GM18870 (cell line): ENCODE measurements around the gene CYS1.
"Not testable (repeated sequence)": the region's sequence is repeated elsewhere in the genome, so short reads cannot be mapped to it uniquely, and the experiment has no call there.

Source experiments
- ATAC-seq: cut with Tn5 transposase; IDR thresholded peaks from one replicate; pipeline ENCODE4 v1.9.1; 2021; ENCODE audit warnings: moderate library complexity; ENCODE audit not compliant: unreplicated experiment

The CYS1 gene

DNA sequence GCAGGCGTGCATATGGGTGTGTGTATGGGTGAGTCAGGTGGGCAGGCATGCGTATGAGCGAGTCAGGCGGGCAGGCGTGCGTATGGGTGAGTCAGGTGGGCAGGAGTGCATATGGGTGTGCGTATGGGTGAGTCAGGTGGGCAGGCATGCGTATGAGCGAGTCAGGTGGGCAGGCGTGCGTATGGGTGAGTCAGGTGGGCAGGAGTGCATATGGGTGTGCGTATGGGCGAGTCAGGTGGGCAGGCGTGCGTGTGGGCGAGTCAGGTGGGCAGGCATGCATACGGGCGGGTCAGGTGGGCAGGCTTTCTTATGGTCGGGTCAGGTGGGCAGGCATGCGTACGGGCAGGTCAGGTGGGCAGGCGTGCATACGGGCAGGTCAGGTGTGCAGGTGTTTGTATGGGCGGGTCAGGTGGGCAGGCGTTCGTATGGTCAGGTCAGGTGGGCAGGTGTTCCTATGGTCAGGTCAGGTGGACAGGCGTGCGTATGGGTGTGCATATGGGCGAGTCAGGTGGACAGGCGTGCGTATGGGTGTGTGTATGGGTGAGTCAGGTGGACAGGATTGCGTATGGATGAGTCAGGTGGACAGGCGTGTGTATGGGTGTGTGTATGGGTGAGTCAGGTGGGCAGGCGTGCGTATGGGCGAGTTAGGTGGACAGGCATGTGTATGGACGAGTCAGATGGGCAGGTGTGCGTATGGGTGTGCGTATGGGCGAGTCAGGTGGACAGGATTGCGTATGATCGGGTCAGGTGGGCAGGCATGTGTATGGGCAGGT, 65.6 kb downstream of the CYS1 start:
- no peak for ATAC-seq

DNA sequence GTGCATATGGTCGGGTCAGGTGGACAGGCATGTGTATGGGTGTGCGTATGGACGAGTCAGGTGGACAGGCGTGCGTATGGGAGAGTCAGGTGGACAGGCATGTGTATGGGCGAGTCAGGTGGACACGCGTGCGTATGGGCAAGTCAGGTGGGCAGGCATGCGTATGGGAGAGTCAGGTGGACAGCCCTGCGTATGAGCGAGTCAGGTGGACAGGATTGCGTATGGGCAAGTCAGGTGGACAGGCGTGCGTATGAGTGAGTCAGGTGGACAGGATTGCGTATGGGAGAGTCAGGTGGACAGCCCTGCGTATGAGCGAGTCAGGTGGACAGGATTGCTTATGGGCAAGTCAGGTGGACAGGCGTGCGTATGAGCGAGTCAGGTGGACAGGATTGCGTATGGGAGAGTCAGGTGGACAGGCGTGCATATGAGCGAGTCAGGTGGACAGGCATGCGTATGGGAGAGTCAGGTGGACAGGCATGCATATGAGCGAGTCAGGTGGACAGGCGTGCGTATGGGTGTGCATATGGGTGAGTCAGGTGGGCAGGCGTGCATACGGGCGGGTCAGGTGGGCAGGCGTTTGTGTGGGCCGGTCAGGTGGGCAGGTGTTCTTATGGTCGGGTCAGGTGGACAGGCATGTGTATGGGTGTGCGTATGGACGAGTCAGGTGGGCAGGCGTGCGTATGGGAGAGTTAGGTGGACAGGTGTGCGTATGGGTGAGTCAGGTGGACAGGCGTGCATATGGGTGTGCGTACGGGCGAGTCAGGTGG, 66.4 kb downstream of the CYS1 start:
- not testable (repeated sequence) for ATAC-seq

DNA sequence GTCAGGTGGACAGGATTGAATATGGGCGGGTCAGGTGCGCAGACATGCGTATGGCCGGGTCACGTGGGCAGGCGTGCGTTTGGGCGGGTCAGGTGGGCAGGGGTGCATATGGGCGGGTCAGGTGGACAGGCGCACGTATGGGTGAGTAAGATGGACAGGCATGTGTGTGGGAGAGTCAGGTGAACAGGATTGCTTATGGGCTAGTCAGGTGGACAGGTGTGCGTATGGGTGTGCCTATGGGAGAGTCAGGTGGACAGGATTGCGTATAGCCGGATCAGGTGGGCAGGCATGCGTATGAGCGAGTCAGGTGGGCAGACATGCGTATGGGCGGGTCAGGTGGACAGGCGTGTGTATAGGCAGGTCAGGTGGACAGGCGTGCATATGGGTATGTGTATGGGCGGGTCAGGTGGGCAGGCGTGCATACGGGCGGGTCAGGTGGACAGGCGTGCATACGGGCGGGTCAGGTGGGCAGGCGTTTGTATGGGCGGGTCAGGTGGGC, 67.2 kb downstream of the CYS1 start:
- no peak for ATAC-seq

DNA sequence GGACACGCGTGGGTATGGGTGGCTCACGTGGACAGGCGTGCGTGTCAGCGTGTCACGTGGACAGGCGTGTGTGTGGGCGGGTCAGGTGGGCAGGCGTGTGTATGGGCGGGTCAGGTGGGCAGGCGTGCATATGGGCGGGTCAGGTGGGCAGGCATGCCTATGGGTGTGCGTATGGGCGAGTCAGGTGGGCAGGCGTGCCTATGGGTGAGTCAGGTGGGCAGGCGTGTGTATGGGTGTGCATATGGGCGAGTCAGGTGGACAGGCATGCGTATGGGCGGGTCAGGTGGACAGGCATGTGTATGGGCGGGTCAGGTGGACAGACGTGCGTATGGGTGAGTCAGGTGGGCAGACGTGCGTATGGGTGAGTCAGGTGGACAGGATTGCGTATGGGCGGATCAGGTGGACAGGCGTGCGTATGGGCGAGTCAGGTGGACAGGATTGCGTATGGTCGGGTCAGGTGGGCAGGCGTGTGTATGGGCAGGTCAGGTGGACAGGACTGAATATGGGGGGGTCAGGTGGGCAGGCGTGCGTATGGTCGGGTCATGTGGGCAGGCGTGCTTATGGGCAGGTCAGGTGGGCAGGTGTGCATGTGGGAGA, 67.7 kb downstream of the CYS1 start:
- not testable (repeated sequence) for ATAC-seq

DNA sequence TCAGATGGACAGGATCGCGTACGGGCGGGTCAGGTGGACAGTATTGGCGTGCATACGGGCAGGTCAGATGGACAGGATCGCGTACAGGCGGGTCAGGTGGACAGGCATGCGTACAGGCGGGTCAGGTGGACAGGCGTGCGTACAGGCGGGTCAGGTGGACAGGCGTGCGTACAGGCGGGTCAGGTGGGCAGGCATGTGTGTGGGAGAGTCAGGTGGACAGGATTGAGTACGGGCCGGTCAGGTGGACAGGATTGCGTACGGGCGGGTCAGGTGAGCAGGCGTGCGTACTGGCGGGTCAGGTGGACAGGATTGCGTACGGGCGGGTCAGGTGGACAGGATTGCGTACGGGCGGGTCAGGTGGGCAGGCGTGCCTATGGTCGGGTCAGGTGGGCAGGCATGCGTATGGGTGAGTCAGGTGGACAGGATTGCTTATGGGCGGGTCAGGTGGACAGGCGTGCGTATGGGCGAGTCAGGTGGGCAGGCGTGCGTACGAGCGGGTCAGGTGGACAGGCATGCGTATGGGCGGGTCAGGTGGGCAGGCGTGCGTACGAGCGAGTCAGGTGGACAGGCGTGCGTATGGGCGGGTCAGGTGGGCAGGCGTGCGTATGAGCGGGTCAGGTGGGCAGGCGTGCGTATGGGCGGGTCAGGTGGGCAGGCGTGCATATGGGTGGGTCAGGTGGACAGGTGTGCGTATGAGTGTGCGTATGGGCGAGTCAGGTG, 68.4 kb downstream of the CYS1 start:
- ATAC-seq, result not testable (repeated sequence)

DNA sequence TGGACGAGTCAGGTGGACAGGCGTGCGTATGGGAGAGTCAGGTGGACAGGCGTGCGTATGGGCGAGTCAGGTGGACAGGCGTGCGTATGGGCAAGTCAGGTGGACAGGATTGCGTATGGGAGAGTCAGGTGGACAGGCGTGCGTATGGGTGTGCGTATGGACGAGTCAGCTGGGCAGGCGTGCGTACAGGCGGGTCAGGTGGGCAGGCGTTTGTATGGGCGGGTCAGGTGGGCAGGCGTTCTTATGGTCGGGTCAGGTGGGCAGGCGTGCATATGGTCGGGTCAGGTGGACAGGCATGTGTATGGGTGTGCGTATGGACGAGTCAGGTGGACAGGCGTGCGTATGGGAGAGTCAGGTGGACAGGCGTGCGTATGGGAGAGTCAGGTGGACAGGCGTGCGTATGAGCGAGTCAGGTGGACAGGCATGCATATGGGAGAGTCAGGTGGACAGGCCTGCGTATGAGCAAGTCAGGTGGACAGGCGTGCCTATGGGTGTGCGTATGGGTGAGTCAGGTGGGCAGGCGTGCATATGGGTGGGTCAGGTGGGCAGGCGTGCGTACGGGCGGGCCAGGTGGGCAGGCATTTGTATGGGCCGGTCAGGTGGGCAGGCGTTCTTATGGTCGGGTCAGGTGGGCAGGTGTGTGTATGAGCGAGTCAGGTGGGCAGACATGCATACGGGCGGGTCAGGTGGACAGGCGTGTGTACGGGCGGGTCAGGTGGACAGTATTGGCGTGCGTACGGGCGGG, 69.2 kb downstream of the CYS1 start:
- not testable (repeated sequence) for ATAC-seq

DNA sequence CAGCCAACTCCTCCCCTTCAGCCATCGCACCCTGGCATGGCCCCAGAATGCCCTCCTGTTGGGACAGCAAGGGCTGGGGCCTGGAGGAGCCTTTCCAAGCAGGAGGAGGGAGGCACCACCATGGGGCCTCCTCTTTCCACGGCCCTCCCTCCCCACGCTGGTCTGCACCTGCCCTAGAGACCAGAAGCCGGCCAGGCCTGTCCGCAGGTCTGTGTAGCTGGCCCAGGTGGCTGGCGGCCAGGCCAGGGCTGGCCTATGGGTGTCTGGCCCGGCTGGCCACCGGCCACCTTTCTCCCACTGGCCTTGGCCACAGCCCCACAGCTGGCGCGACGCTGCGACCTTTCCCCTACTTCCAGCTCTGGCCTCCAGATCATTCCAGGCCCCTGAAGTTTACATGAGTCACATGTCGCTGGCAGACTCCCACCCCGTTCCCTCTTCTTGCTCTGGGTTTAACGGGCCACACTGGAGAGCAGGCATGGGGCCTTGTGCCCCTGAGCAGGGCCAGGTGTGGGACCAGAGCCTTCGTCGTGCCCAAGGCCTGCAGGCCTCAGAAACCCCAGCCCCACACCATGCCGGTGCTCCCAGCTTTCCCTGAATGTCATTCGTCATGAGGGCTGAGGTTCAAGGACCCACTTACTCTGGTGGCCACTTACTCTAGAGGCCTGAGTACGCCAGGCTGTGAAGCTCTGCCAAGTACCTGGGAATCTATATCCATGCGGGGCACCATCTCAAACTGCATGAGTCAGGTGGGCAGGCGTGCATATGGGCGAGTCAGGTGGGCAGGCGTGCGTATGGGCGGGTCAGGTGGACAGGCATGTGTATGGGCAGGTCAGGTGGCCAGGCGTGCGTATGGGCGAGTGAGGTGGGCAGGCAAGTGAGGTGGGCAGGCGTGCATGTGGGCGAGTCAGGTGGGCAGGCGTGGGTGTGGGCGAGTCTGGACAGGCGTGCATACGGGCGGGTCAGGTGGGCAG, 70.1 kb downstream of the CYS1 start:
- ATAC-seq, result no peak

DNA sequence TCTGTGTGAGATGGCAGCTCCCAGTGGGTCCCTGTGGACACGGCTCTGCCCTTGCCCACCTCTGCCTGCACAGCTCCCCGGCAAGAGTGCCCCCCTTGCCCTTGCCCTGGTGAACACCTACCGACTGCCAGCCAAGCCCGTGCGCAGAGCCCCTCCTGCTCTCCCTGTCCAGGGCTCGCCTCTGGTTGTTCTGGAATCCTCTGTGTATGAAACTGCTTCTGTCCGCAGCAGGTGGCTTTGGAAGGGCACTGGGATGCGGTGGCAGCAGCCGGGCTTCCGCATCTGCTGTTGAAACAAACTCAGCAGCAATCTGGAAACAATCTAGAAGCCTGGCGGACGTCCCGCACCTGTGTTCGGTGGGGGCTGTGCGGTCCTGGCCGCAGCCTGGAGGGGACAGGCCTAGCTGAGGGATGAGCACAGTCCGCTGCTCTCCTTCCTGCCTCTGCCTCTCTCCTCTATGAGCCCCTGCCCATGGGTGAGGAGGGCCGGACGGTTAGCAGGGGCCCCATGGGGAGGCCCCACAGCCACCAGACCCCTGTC, 70.9 kb downstream of the CYS1 start:
- ATAC-seq, result no peak

DNA sequence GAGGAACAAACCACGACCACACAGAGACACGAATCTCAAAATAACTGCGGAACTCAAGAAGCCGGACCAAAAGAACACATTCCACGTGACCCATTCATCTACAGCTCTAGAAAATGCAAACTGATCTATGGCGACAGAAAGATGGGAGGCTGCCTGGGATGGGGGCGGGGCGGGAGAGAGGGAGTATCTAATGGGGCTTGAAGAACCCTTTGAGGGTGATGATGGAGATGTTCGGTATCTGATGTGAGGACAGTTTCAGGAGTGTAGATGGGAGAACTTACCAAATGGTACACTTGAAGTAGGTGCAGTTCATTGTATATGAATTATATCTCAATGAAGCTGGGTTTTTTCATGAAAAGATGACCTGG, 71.4 kb downstream of the CYS1 start:
- no peak for ATAC-seq

DNA sequence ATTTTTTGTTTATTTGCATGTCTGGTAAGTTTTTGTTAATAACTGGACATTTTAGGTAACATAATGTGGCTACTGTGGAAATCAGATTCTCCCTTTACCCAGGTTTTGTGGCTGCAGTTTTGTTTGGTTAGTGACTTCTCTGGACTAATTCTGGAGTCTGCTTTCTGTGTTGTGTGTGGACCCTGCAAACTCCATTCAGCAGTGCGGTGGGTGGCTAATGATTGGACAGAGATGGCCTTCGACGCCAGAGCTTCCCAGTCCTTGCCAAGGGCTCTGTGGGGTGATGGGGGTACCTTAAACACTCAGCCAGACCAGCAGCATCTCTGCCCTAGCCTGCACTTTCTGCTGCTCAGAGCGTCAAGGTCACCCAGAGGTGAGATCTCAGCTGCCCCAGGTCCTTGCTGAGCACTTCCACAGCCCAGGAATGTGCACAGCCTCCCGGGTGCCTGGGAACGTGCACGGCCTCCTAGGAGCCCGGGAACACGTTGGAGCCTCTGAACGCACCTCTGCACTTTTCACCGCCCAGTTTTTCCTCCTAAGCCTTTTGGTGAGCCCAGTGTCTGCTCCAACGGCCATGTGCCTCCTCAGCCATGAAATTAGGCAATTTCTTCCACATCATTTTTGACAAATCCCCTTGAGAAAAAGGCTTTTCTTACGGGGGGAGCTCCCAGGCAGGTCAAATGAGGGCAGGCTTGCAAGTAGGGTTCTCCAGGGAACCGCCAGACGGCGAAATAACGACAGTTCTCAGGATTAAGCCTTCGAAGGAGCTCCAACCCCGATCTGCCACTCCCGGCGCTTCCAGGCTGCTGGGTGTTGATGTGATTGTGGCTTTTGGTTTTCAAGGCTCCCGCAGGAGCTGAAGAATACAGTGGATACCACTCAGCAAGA, 72.0 kb downstream of the CYS1 start:
- ATAC-seq, result no peak

DNA sequence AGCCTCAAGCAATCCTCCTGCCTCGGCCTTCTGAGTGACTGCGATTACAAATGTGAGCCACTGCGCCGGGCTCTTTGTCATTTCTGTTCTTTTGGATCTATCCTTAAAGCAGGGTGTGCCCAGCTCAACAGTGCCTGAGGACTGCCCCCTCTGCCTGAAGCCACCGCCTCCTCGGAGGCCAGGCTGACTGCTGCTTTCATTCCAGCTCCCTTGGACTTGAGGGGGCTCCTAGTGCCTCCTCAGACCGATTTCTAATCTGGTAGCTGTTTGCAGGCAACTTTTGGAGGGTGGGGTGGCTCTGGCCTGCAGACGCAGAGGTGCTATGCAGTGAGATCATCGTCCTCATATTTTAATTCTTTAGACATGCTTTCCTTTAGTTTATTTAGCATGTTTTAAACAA, 72.8 kb downstream of the CYS1 start:
- no peak for ATAC-seq
